GM12864 (cell line): ENCODE measurements around the gene FCER2.

Experiments used
- DNase-seq: peaks from one replicate; pipeline ENCODE4 v3.0.0-alpha.2; 2011; ENCODE audit warnings: low read depth
- H3K4me3 ChIP-seq: 2 replicates; pipeline ENCODE4 v1.5.1; 2011; ENCODE audit warnings: mild to moderate bottlenecking, low read depth, low read length, control low read depth
- CTCF ChIP-seq: IDR thresholded peaks from 2 replicates; pipeline ENCODE4 v1.5.1; 2011; ENCODE audit warnings: low read depth, mild to moderate bottlenecking, moderate library complexity, low read length, control low read depth, inconsistent platforms; ENCODE audit errors: missing control alignments

Gene FCER2

GRCh38 chr19:7729211-7729610 is 27.3 kb upstream of the FCER2 start:
- no peak for TF ChIP-seq CTCF
- no peak for DNase-seq
- H3K4me3 ChIP-seq: no peak overlapping the region

- DNase-seq: no peak
- no peak overlapping the region for H3K4me3 ChIP-seq
- TF ChIP-seq CTCF: no peak
Measured at GRCh38 chr19:7725791-7726190, 23.9 kb upstream of the FCER2 start.

GRCh38 chr19:7722231-7722651 is 20.3 kb upstream of the FCER2 start:
- no peak overlapping the region for H3K4me3 ChIP-seq
- no peak for TF ChIP-seq CTCF
- DNase-seq: no peak

- no peak for DNase-seq
- TF ChIP-seq CTCF: no peak
- no peak overlapping the region for H3K4me3 ChIP-seq
Measured at GRCh38 chr19:7720351-7720750, 18.4 kb upstream of the FCER2 start.

GRCh38 chr19:7718668-7719067 is 16.7 kb upstream of the FCER2 start:
- DNase-seq: no peak
- H3K4me3 ChIP-seq: no peak overlapping the region
- TF ChIP-seq CTCF: no peak

GRCh38 chr19:7716762-7717161 is 14.8 kb upstream of the FCER2 start:
- DNase-seq: no peak
- TF ChIP-seq CTCF: no peak
- H3K4me3 ChIP-seq: no peak overlapping the region

- DNase-seq: no peak
- no peak for TF ChIP-seq CTCF
- no peak overlapping the region for H3K4me3 ChIP-seq
Measured at GRCh38 chr19:7715671-7716070, 13.7 kb upstream of the FCER2 start.
